ENCODE data around the gene HSD17B8.

GRCh38 chr6:33217681-33218080 is 13.2 kb downstream of the HSD17B8 start:
- TF ChIP-seq REST (IDR thresholded peaks at IDR 0.05; ENCODE audit: low read depth, low read length) = no peak
- no peak for TF ChIP-seq CTCF (IDR thresholded peaks at IDR 0.05)
- no peak for TF ChIP-seq MXI1 (IDR thresholded peaks at IDR 0.05; ENCODE audit: low read depth, low read length)
- TF ChIP-seq SIN3A (IDR thresholded peaks at IDR 0.05; ENCODE audit: borderline replicate concordance, low read depth, low read length) = no peak
- TF ChIP-seq TEAD4 (IDR thresholded peaks at IDR 0.05; ENCODE audit: borderline replicate concordance, insufficient read depth) = no peak
- TF ChIP-seq YY1 (IDR thresholded peaks at IDR 0.05; ENCODE audit: low read depth) = no peak

Data from SK-N-SH (cell line).